Measurements from ENCODE around the gene MMAA.

GRCh38 chr4:145686991-145687390 lies 67.8 kb downstream of the MMAA start:
- no peak for TF ChIP-seq MYC (IDR thresholded peaks at IDR 0.05; ENCODE audit: borderline replicate concordance, low read length)
- TF ChIP-seq, protein P1, sequence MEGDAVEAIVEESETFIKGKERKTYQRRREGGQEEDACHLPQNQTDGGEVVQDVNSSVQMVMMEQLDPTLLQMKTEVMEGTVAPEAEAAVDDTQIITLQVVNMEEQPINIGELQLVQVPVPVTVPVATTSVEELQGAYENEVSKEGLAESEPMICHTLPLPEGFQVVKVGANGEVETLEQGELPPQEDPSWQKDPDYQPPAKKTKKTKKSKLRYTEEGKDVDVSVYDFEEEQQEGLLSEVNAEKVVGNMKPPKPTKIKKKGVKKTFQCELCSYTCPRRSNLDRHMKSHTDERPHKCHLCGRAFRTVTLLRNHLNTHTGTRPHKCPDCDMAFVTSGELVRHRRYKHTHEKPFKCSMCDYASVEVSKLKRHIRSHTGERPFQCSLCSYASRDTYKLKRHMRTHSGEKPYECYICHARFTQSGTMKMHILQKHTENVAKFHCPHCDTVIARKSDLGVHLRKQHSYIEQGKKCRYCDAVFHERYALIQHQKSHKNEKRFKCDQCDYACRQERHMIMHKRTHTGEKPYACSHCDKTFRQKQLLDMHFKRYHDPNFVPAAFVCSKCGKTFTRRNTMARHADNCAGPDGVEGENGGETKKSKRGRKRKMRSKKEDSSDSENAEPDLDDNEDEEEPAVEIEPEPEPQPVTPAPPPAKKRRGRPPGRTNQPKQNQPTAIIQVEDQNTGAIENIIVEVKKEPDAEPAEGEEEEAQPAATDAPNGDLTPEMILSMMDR (IDR thresholded peaks at IDR 0.05): no peak
- TF ChIP-seq, protein P2, sequence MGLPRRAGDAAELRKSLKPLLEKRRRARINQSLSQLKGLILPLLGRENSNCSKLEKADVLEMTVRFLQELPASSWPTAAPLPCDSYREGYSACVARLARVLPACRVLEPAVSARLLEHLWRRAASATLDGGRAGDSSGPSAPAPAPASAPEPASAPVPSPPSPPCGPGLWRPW (IDR thresholded peaks at IDR 0.05): no peak
- TF ChIP-seq FOSL2 (IDR thresholded peaks at IDR 0.05): no peak
- no peak for TF ChIP-seq FOSL2 (CRISPR knock-in tag; IDR thresholded peaks at IDR 0.05)
- no peak for TF ChIP-seq MAX (IDR thresholded peaks at IDR 0.05)
- no peak for TF ChIP-seq JUN (IDR thresholded peaks at IDR 0.05)
- TF ChIP-seq MAZ (IDR thresholded peaks at IDR 0.05; ENCODE audit: borderline replicate concordance, low read depth, low read length): no peak
- TF ChIP-seq CHD2 (IDR thresholded peaks at IDR 0.05; ENCODE audit: low read length, partially characterized antibody): no peak

Measured in A549 (cell line).